Measurements from ENCODE around the gene PTPRM.
"Not testable (repeated sequence)": the region's sequence is repeated elsewhere in the genome, so short reads cannot be mapped to it uniquely, and the experiment has no call there.

PTPRM gene

DNA sequence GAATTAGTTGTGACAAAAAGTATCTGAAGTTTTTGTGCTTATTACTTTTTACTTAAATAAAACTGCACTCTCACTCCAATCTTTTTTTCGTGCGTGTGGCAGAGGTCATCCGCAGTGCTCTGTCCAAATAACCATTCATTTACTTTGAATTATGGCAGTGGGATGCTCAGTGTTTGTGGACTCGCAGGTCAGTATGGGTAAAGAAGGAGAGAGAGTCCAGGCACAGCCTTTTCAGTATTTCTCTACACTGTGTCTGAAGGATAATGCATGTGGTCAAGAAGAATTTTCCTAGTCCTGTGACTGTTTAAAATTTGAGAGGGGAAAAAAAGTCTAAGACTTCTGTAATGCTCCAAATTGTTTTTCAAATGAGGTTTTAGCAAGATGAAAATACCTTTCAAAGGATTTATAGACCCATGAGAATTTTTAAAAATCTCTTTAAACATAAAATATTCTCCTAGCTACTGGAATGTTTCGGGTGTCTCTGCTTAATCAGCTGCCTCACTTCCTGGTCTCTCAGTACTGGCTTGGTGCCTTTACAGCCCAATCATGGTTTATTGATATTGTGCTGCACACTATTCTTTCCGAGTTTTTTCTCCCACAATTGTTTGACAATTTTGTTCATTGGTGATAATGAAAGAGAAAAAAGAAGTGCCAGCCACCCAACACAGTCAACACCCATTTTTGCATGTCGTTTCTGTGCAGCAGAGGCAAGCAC, 453.2 kb downstream of the PTPRM start:
- no peak for DNase-seq

DNA sequence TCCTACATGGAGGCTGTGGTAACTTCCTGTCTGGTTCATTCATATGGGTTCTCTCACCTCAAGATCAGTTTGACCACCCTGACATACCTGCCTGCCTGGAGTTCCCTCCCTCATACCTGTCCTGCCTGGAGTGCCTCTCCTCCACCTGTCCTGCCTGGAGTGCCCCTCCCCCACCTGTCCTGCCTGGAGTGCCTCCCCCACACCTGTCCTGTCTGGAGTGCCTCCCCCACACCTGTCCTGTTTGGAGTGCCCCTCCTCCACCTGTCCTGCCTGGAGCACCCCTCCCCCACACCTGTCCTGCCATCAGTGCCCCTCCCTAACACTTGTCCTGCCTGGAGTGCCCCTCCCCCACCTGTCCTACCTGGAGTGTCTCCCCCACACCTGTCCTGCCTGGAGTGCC, 461.9 kb downstream of the PTPRM start:
- DNase-seq: no peak

DNA sequence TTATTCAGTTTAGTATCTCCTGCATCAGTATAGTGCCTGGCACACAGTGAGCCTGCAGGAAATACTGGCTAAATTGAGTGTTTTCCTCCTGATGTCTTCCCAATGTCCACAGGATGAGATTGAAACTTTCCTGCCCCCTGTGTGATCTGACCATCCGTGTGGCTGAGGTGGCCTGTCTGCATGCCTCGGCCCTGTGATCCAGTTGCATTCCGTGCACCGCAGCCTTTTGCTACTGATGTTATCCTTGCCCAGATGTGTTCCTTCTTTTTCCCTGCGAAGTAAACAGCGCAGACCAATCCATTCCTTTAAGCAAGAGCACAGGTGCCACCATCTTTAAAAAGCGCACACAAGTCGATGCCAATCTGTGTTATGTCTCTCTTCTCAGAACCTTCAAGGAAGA, 462.6 kb downstream of the PTPRM start:
- no peak for DNase-seq

DNA sequence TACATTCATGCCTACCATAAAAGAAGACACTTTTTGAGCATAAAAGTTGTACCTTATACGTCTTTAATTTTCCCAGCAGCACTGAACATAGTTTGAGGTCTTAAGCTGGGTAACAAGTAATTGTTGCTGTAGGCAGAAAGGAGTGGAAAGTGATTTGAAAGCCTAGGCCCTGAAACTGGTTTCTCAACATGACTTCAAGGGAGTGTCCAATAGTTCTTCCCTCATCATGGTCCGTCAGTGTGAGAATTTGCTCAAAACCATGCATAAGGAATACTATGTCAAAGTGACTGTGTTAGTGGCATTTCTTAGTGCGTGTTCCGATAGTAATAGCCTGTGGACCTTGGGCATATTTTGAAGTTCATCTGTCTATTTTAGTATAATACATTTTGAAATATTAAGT, 463.1 kb downstream of the PTPRM start:
- no peak for DNase-seq

DNA sequence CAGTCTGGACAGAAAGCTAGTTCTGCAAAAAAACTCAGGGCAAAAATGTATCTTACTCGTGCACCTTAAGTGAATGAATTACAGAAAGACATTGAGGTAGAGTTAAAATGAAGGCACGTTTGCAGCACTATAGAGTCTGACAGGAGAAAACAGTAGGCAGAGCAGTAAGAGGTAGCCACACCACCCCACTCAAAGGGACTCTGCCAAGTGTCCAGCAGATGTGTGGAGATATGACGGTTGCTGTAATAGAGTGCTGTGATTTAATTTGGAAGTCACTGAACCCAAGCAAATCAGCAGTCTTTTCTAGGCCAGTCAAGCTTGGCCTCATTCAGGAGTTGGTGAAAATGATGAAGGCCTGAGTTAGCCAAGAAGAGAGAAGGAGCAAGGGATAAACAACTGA, 464.4 kb downstream of the PTPRM start:
- no peak for DNase-seq

DNA sequence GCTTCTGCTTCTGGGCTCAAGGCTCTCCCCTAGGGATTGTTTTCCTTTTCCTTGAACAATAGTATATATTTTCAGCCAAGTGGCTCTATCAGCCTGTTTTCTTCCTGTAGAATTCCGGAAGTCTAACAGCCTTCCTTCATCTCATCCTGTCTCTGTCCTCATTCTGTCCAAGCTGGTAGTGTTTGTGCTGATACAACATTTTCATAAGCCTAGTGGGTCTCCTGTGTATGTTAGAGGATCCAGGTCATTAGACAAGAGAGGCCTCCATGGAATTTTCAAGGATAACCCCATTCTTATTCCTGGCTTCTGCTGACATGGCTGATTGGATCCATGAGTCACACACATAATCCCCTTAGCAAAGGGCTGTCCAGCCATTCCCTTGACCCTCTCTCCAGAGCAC, 467.6 kb downstream of the PTPRM start:
- no peak for DNase-seq

DNA sequence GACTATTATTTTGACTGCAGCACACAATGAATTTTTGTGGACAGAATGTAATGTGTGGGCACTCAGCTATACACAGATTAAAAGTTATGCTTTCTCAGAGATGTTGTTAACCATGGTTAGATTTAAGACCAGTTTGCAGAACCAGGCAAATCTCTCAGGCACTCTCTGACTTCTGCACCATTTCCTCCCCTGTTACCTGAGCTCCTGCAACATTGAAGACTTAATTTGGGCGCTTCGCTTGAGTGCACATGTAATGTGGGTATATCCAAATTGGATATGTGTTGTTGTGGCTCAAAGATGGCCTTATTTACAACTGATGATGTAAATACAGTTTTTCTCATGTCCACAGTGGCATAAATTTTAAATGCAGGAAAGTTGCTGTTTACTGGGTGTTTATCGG, 469.4 kb downstream of the PTPRM start:
- DNase-seq: no peak

DNA sequence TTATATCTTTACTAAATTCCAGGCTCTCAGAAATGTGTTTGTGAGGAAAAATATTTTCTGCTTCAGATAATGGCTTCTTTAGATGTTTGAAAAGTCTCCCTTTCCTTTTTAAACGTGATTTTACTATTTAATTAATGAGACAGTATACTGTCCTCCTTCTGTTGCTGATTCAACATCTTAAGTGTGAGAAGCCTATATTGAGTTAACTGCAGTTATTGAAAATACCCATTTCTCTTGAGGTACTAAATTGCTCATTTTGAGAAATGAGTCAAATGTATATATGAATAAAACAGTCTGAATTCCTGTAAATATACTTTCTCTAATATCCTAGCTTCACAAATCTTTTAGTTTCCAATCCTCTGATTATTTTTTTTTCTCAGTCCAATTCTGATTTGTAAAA, 470.2 kb downstream of the PTPRM start:
- DNase-seq: no peak

DNA sequence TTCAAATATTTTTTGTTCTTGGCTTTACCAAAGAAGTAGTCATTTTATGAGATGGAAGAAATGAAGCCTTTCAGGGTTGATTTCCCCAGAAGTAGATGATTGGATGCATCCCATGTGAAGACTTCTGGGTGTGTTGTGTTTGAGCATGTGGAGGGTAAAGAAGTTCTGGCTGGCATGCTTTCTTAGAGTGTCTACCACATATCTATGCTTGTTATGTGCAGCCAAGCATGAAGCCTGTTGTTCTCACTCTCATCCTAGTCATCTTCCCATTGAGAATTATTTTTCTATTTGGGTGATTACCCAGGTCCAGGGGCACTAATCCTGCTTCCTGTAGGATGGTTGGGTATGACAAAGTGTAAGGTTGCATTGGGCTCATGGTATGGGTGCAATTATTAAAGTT, 472.9 kb downstream of the PTPRM start:
- no peak for DNase-seq

DNA sequence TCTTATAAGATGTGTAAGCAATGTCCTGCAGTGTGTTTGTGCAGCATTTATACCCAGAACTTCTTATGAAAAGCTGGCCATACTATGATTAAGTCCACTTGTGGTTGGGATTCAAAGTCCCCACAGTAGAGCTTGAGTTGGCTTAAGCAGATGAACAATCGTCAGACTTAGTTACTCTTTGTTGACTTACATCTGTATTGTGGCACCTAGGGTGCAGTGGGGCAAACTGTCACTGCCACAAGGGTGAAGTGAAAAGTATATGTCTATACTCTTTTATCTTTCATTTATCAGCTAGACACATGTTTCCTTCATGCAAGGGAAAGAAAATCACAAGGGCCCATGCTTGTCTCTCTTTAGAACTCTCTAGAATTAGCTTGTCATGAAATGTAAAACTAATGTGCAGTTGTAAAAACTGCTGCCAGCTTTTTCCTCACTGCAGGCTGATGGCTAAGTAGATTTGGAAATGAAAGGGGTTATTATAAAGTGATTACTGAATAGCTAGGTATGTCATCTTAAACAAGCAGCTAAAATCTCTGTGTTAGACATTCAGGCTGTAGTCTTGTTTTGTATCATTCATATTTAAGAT, 474.5 kb downstream of the PTPRM start:
- DNase-seq: no peak

DNA sequence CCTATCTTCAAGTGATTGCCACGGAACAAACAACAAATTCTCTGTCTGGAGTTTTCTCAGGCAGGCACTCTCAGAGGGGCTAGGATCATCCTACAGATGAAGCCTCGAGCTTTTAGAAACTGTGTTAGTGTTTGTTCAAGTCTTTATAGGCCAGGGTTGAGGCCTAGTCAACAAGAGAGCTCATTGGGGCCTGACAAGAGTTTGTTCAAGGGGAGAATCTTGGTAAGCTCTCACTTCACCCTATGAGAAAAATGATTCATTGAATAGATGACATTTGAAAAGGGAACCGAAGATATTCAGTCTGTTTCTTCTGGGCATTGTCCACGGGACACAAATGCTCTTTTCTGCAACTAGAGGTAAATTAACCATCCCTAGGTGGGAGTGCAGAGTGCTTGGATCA, 476.9 kb downstream of the PTPRM start:
- DNase-seq: no peak

DNA sequence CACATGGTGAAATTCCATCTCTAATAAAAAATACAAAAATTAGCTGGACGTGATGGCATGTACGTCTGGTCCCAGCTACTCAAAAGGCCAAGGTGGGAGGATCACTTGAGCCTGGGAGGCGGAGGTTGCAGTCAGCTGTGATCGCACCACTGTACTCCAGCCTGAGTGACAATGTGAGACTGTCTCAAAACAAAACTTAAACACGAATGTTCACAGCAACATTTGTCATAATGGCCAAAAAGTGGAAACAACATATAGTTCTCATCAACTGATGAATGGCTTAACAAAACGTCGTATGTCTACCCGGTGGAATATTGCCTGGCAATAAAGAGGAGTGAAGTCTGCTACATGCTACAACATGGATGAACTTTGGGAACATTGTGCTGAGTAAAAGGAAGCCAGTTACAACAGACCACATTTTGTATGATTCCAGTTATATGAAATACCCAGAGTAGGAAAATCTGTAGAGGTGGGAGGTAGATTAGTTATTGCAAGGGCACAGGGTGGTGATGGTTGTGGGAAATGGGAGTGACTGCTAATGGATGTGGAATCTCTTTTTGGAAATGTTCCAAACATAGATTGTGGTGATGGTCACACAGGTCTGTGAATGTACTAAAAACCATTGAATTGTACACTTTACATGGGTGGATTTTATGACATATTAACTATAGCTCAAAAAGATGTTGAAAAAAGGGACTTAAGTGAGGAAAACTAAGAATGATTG, 478.2 kb downstream of the PTPRM start:
- no peak for DNase-seq

DNA sequence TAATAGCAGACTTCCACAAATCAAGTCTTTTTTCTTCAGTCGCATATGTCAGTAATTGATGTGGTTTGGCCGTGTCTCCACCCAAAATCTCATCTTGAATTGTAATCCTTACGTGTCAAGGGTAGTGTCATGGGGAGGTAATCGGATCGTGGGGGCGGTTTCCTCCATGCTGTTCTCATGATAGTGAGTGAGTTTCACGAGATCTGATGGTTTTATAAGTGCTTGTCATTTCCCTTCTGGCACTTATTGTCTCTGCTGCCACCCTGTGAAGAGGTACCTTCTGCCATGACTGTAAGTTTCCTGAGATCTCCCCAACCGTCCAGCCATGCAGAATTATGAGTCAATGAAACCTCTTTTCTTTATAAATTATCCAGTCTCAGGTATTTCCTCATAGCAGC, 478.8 kb downstream of the PTPRM start:
- no peak for DNase-seq

DNA sequence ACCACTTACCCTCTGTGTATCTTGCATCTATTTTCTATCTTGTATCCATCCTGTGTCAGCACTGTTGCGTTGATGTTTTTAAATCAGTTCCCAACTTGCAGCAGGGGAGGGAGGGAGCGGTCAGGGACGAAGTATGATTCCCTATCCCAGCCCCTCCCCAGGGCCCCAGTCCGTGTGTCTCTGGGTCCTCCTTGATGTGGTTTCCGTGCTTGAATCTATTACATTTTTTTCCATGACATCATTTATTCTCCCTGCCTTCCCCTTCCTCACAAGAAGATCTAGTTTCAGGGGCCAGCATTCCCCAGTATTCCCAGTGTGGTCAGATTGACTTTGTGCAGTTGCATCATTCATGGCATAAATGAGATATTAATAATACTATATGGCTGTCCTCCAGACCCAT, 479.3 kb downstream of the PTPRM start:
- no peak for DNase-seq

DNA sequence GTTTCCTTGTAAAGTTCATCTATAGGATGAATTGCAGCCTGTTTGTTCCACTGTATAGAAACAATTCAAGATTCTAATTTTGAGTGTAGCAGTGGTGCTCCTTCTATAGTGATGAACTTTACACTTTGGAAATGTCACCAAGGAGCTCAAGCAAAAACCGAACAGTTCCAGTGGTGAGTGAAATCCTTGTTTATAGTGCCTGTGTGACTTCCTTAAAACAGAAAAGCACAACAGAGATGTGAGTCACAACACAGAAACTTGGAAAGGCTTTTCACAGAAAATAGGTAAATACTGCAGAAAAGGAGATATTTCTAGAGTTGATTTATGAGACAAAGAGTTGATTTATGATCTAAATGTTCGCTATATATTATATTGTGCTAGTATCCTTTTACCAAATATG, 482.0 kb downstream of the PTPRM start:
- DNase-seq: no peak

DNA sequence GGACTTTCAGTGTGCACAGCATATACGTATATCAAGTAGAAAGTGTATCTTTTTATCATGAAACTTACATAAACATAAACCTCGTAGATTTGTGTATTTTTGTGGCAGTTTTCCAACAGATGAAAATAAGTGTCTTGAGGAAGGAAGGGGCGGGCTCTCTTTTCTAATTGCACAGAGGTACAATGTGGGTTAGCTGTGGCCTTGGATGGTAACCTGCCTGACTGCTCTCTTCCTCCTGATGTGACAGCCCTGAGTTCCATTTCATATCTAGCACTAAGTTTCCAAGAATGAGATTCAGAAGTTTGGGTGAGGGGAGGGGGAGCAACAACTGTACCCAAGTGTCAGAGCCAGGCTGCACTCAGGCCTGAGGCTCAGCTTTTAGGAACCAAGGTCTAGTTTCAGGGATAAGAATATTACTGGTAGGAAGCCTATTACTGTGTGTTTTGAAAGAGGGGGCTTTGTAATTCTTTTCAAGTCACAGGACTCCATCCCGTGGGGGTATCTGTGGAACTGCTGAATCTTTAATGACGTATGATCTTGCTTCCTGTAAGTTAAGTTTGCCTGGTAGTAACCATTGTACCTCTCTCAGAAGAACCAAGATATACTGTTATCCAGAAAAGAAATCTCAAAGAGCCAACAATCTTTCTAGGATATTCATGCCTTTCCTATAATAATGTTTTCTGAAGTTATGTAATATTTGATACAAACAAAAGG, 483.7 kb downstream of the PTPRM start:
- no peak for DNase-seq

DNA sequence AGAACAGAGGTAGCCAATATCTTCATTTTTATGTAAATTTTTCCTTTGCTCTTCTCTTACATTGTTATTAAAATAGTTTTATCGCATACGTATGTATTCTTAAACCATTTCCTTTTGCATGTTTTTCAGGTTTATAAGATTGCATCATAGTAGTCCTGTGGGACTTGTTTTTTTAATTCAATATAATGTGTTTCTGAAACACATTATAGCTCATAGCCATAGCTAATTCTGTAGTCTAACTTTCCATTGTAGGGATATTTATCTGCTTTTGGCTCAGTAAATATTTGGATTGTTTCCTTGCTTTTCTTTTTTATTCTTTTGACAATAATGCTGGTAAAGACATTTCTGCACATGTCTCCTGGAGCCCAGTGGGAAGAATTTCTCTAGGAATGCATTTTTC, 484.3 kb downstream of the PTPRM start:
- DNase-seq: no peak

DNA sequence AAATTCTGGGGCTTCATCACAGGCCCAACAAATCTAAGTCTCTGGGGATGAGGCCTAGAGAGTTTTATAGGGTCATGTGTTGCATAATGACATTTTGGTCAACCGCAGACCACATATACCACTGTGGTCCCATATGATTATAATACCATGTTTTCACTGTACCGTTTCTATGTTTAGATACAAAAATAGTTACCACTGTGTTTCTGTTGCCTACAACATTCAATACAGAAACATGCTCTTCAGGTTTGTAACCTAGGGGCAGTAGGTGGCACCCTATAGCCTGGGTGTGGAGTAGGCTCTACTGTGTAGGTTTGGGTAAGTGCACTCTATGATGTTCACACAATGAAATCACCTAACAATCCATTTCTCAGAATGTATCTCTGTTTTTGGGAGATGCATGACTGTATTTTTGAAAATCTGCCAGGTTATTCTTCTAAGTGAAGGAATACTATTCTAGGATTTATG, 485.2 kb downstream of the PTPRM start:
- no peak for DNase-seq

DNA sequence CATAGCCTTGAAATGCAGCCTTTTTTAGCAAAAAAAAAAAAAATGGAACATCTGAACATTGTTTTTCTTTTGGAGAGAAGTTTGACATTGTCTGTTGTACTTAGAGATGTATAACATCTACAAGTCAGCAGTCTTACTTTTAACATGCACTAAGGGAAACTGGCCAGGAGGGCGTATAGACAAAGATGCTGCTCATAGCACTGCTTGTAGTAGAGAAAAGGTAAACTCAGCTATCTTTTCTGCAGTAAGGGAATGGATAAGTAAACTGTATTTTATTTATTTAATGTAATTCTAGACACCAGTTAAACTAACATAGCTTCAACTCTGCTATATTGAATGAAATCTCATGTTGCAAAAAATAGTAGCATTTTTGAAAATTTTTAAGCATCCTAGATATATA, 489.6 kb downstream of the PTPRM start:
- DNase-seq: no peak

DNA sequence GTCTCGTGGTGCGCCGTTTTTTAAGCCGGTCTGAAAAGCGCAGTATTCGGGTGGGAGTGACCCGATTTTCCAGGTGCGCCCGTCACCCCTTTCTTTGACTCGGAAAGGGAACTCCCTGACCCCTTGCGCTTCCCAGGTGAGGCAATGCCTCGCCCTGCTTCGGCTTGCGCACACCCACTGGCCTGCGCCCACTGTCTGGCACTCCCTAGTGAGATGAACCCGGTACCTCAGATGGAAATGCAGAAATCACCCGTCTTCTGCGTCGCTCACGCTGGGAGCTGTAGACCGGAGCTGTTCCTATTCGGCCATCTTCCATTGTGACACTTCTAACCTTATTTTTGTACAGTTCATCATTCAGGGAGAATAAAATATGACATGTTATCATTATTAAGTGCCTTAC, 496.0 kb downstream of the PTPRM start:
- DNase-seq: not testable (repeated sequence)

DNA sequence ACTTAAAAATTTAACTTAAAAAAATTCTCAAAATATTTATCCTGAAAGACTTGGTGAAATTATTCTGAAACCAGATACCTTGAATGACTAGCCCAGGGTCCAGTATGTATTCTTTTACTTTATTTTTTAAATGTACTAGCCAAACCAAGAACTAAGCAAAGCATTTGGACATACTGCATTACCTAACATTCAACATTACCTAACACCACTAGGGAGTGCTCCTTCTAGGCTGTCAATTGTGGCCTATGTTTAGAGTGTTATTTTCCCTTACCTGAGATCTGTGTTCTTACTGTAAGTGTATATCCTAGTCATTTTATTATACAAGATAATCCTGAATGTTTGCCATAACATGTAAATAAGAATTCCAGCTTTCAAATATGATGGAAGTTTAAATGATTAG, 496.6 kb downstream of the PTPRM start:
- DNase-seq: no peak

DNA sequence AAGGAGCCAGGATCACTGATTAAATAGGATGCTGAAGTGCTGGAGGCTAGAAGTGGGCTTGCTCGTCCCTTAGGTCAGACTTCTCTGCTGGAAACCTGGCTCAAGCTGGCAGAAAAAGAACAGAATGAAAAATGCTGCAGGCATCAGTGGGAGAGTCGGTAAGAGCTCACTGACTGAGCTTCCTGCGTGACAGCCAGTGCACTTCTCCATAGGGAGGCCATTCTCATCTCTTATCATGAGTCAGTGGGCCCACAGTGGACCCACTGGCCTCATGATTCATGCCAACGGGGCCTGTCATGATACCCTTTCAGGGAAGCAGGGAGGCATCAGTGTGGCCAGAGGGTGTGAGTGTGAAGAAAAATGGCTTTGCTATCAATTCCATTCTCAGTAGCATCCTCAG, 498.2 kb downstream of the PTPRM start:
- no peak for DNase-seq

DNA sequence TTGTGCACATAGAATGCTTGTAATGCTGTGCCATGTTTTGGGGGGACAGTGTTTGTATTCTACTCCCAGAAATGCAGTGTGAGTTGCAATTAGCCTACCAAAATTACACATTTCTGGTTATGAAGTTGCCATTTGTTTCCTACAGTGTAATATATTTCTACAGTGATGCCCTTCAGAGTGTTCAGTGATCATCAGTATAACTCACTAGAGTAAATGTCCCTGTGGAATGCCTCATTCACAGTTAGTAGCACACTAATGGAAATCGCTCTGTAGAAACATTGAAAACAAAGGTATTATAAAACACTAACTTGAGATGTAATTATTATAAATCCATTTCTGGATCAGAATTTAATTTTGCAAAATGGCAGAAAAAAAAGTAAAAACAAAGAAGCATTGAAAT, 498.7 kb downstream of the PTPRM start:
- DNase-seq: no peak

DNA sequence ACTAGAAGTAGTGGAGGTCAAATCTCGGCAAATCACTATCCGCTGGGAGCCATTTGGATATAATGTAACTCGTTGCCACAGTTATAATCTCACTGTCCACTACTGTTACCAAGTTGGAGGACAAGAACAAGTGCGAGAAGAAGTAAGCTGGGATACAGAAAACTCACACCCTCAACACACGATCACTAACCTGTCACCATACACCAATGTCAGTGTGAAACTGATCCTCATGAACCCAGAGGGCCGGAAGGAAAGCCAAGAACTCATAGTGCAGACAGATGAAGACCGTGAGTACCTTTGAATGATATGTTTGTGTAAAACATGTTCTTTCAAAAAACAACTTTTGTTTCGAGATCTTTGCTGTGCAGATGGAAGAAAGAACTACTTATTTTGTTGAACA, 502.6 kb downstream of the PTPRM start:
- DNase-seq: no peak
